Fibroblast of mammary gland (primary cell): ENCODE data around the gene GRPEL2.
"Not testable (repeated sequence)": the region's sequence is repeated elsewhere in the genome, so short reads cannot be mapped to it uniquely, and the experiment has no call there.

Experiments
- DNase-seq: peaks from one replicate; pipeline ENCODE4 v3.0.0-alpha.2; 2010; ENCODE audit warnings: low read depth
- H3K4me3 ChIP-seq: 2 replicates; pipeline ENCODE4 v1.5.1; 2011; ENCODE audit warnings: low read depth, mild to moderate bottlenecking, low read length, moderate library complexity; ENCODE audit not compliant: control insufficient read depth
- CTCF ChIP-seq: conservative IDR thresholded peaks from 2 replicates; pipeline ENCODE4 v1.5.1; 2011; ENCODE audit warnings: low read depth, low read length, inconsistent platforms; ENCODE audit not compliant: control insufficient read depth, insufficient read depth

Gene GRPEL2

GRCh38 chr5:149383399-149383798, 38.1 kb downstream of the GRPEL2 start:
- H3K4me3 ChIP-seq: no peak overlapping the region
- DNase-seq: no peak
- TF ChIP-seq CTCF: no peak

- no peak for TF ChIP-seq CTCF
- DNase-seq: no peak
- no peak overlapping the region for H3K4me3 ChIP-seq
These were observed 40.9 kb downstream of the GRPEL2 start for GRCh38 chr5:149386166-149386565.

- DNase-seq: peak; percentile 88
- no peak for TF ChIP-seq CTCF
- H3K4me3 ChIP-seq: no peak overlapping the region
These were observed 41.9 kb downstream of the GRPEL2 start for GRCh38 chr5:149387081-149387631.

- no peak for TF ChIP-seq CTCF
- no peak overlapping the region for H3K4me3 ChIP-seq
- DNase-seq: peak; percentile 92
These were observed 42.7 kb downstream of the GRPEL2 start for GRCh38 chr5:149387982-149388381.

GRCh38 chr5:149388498-149389190, 43.3 kb downstream of the GRPEL2 start:
- no peak for TF ChIP-seq CTCF
- no peak overlapping the region for H3K4me3 ChIP-seq
- no peak for DNase-seq

- no peak for DNase-seq
- no peak for TF ChIP-seq CTCF
- H3K4me3 ChIP-seq: no peak overlapping the region
These were observed 44.5 kb downstream of the GRPEL2 start for GRCh38 chr5:149389552-149390495.

- H3K4me3 ChIP-seq, DNase-seq: not testable (repeated sequence)
These were observed 45.8 kb downstream of the GRPEL2 start for GRCh38 chr5:149391076-149391475.
